ENCODE measurements around the gene ADAMTS2.

The ADAMTS2 gene

DNA sequence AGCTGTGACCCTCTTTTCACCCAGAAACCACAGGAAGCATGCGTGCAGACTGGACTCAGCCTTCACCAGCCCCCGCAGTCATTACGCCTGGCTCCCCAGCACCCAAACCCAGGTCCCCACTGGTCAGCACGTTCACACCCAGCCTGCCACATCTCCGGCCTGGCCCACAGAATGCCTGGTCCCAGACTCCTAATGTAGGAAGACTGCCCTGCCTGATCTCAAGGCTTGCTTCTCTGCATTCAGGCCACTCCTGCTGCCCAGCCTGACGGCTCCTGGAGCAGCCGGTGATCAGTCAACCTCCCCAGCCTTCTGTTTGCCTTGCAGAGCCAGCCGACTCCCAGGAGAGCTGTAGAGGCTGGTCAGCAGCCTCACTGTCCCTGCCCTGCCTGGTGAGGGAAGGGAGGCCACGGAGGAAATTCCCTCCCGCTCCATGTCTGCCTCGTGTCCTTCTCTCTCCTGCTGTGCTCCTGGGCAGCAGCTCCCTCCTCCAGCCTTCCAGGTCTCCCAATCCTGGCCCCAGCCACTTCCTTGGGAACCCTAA is 25.4 kb downstream of the ADAMTS2 start:
- H3K4me3 ChIP-seq (replicated peaks; ENCODE audit: low read depth, low read length): no peak overlapping the region
- DNase-seq (ENCODE audit: extremely low read depth, low read depth): no peak
- TF ChIP-seq, protein P1, sequence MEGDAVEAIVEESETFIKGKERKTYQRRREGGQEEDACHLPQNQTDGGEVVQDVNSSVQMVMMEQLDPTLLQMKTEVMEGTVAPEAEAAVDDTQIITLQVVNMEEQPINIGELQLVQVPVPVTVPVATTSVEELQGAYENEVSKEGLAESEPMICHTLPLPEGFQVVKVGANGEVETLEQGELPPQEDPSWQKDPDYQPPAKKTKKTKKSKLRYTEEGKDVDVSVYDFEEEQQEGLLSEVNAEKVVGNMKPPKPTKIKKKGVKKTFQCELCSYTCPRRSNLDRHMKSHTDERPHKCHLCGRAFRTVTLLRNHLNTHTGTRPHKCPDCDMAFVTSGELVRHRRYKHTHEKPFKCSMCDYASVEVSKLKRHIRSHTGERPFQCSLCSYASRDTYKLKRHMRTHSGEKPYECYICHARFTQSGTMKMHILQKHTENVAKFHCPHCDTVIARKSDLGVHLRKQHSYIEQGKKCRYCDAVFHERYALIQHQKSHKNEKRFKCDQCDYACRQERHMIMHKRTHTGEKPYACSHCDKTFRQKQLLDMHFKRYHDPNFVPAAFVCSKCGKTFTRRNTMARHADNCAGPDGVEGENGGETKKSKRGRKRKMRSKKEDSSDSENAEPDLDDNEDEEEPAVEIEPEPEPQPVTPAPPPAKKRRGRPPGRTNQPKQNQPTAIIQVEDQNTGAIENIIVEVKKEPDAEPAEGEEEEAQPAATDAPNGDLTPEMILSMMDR (IDR thresholded peaks at IDR 0.05; ENCODE audit: low read depth, low read length, missing control alignments): no peak

DNA sequence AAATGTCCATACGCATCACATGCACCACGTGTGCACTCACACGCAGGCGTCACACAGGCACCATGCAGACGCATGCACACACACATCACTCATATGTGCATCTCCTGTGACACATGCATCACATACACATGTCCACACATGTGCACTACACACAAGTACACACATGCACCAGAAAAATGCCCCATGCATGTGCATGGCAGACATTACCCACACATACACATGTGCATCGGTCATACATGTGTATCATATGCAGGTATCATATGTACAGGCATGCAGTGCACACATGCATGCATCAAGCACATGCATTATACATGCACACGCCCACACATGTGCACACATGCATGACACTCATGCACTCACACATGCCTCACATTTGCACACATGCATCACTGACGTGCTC is 26.1 kb downstream of the ADAMTS2 start:
- no peak overlapping the region for H3K4me3 ChIP-seq (replicated peaks; ENCODE audit: low read depth, low read length)
- DNase-seq (ENCODE audit: extremely low read depth, low read depth): no peak
- TF ChIP-seq, protein P1 (IDR thresholded peaks at IDR 0.05; ENCODE audit: low read depth, low read length, missing control alignments): no peak

DNA sequence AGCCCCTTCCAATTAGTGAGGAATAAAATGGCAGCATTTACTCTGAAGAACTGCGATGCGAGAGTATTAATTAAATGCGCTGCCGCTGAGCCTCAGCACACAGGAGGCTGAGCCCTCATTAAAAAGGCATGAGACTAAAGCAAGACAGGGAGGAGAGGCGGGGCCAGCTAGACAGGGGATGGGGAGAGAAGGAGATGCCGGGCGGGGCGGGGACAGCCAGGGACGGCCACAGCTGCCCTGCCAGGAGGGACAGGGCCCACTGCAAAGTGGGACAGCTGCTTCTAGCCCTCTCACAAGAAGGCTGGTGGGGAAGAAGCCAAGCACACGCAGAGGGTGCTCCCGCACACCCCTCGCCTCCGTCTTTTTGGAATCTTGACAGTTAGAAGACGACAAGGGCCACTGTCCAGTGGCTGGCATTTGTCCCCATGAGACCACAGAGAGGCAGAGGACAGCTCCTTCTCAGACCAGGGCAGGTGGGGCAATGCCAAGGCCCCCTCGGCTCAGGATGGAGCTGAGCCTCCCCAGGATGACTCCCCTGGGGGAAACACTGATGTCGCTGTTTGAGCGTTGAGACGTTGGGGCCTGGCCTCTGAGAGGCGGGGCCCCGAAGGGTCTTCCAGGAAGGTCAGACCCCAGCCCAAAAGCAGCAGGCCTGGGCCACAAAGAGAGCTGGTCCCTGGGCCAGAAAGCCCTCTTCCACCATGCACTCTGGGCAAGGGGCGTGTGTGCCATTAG is 26.9 kb downstream of the ADAMTS2 start:
- no peak overlapping the region for H3K4me3 ChIP-seq (replicated peaks; ENCODE audit: low read depth, low read length)
- TF ChIP-seq, protein P1 (IDR thresholded peaks at IDR 0.05; ENCODE audit: low read depth, low read length, missing control alignments): no peak
- DNase-seq (ENCODE audit: extremely low read depth, low read depth): no peak

DNA sequence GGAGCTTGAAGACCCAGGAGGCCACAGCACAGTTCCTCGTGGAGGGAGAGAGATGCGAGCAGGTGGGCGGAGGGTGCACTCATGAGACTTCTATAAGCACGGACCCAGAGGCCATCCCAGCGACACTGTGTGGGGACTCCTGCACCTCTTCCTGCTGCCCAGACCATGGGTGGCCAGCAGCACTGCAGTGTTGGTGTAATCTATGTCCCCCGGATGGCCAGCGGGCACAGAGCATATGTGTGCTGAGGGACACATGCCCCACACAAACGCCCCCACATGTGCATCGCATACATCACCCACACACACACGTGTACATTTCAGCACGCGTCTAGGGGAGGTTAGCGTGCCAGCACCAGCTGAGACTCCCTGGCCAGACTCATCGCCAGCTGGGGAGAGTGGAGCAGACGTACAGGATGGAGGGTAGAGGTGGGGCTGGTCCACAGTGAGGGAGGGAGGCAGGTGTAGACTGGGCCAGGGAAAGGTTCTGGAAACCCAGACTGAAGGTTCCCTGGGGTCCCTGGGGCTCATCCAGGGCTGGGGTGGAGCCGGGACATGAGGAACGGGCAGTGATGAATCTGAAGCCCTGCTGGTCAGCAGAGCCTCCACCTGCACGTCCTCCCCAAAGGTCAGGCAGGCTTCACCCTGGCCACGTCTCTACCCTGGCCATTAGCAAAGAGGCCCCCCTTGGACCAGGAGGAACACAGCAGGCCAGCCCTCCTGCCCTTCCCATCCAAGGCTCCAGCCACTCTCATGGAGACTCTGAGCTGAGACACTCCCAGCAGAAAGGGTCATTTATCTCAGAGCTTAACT is 27.6 kb downstream of the ADAMTS2 start:
- TF ChIP-seq, protein P1 (IDR thresholded peaks at IDR 0.05; ENCODE audit: low read depth, low read length, missing control alignments): no peak
- DNase-seq (ENCODE audit: extremely low read depth, low read depth): no peak
- H3K4me3 ChIP-seq (replicated peaks; ENCODE audit: low read depth, low read length): no peak overlapping the region

DNA sequence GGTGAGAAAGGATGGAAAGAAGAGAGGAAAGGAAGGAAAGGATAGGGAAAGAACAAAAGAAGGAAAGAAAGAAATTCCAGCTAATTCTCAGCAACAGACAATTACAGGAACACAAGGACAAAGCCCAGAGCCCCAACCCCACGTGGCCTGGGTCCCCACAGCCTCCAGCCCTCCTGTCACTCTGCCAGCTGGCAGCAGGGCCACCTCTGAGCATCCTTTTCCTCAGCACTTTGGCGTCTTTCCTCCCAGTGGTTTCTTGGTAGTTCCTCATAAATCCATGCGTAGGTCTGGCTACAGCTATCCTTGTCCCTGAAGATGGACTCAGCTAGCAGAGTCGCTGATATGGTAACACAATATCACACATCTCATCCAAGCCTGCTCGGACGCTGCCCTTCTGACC is 28.3 kb downstream of the ADAMTS2 start:
- H3K4me3 ChIP-seq (replicated peaks; ENCODE audit: low read depth, low read length): no peak overlapping the region
- TF ChIP-seq, protein P1 (IDR thresholded peaks at IDR 0.05; ENCODE audit: low read depth, low read length, missing control alignments): no peak
- no peak for DNase-seq (ENCODE audit: extremely low read depth, low read depth)

DNA sequence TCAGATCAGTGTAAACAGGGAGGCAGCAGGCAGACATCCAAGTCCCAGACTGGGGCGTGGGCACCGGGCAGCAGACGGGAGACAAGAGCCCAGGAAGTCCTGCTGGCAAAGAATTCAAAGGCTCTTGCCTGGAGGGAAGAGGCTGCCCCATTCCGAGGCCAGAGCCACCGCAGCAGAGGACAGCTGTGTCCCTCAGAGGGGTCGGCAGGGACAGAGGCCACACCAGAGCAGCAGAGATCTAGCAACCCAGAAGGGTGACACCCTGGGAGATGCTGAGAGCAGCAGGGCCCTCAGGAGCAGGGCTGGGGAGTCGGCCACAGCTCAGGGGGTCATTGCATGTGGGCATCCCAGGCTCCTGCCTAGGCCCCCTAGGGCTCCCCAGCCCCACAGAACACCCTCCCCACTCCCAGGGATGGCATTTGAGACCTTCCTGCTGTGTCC is 29.1 kb downstream of the ADAMTS2 start:
- TF ChIP-seq, protein P1 (IDR thresholded peaks at IDR 0.05; ENCODE audit: low read depth, low read length, missing control alignments): no peak
- no peak for DNase-seq (ENCODE audit: extremely low read depth, low read depth)
- H3K4me3 ChIP-seq (replicated peaks; ENCODE audit: low read depth, low read length): no peak overlapping the region
